Measurements from ENCODE around the gene NSMCE3.

DNA sequence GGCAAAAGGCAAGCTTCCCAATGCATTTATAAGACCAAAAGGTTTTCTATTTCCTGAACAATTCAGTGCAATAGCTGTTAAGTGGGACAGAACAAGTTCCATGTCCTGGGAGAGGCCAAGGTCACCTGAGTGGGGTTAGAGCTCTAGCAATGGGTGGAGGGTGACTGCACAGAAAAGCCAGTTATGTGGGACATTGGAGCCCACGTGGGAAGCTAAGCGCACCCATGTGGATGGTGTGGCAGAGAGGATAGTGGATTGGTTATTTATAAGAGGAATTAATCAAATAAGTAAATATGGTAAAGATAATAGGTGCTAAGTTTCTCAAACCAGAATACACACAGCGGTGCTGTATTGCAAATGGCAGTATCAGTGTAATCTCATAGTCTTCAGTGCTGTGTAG, 6.3 kb downstream of the NSMCE3 start:
- TF ChIP-seq CTCF (conservative IDR thresholded peaks at IDR 0.05 in 1 of 2, IDR thresholded peaks at IDR 0.05 in 1 of 2; ENCODE audit: extremely low read depth in 1 of 2, insufficient read depth in 1 of 2, low read depth in 1 of 2, low read length in 2 of 2) (no peak), EZH2 (IDR thresholded peaks at IDR 0.05; ENCODE audit: borderline replicate concordance, low read length) (no peak)

Data from mammary epithelial cell (primary cell).